DMS79 treated with DMSO at 0.1 percent for 48 hours (cell line): ENCODE data around the gene RNF130.
A peak's percentile ranks its signal among the peaks of the same experiment; 100 is the strongest.
"Not testable (repeated sequence)": the region's sequence is repeated elsewhere in the genome, so short reads cannot be mapped to it uniquely, and the experiment has no call there.

Experiments
- DNase-seq: peaks from one replicate; lab custom pipeline; 2025; lab: John Stamatoyannopoulos, UW

Gene RNF130

DNA sequence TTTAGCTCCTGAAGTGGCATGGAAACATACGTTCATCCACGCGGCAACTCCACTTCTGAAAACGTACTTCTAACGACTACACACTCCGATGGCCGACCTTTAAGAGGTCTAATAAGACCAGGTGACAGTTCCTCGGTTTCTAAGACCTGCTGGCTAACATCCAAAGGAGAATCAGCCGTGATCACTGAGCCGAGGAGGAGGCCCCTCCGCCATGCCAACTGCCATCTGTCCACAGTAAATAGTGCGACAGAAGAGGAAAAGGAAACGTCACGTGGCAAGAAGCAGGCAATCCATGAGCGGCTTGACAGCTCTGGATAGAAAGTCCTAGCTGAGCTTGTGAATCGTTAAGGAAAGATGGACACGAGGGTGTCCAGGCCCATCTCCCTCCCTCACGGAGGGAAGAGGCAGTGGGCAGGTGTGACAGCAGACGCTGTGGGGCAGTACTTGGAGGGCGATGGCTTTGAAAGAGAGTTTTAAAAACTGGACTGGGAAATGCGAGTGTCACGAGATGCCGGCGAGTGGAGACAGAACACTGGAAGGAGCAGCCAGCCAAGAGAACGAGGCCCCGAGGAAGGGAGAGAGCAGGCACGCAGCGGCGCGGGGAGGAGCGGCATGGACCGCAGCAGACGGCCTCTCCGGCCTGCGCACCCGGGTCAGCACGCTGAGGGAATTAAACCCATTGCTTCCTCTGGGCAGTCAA lies 97.2 kb downstream of the RNF130 start:
- DNase-seq, result peak; percentile 80

GRCh38 chr5:179973391-179973790 lies 98.2 kb downstream of the RNF130 start:
- no peak for DNase-seq

- DNase-seq, result no peak
These were observed 102.4 kb downstream of the RNF130 start for GRCh38 chr5:179969110-179969509.

- DNase-seq, result no peak
These were observed 104.1 kb downstream of the RNF130 start for GRCh38 chr5:179967489-179967888.

DNA sequence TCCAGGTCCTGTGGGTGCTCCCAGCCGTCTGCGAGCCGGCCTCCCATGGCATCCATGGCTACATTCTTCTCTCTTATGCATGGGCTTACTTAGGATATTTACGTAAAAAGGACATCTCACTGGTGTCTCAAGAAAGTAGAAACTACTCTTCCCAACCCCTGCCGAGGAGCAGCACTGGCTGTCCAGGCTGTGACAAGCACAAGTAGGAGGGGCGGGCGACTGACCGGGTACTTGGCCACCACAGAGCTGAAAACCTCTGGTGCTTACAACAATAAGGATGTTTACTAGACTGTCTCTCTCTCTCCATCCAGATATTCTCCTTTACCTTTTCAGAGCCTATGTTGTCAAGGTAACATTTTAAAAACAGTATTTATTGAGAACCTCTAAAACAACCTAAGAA lies 107.5 kb downstream of the RNF130 start:
- no peak for DNase-seq

- DNase-seq, result no peak
These were observed 108.2 kb downstream of the RNF130 start for GRCh38 chr5:179963375-179963774.

DNA sequence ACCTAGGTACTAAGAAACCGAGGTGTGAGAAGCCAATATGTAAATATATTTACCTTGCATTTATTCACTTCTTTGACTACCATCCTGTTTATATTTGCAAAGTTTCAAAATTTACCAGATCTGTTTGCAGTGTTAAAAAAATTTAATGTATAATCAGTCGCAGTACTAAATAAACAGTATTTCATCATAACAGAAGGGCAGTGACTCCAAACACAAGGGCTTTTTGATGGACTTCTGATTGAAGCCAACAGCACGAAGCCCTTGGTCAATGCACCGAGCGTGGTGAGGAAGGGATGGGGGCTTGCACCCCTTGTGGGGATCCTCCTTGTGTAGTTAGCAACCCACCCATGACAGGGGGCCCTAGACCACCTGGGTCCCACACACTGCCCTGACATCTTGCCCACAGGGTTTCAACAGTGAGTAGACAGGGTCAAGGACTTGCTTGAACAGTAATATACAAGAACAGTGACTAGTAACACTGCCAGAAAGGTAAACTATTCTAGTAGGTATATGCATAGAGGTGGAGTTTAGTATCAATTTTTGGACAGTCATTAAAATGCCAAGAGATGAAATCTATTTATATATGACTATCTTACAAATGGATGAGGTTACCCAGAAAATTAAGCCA lies 111.2 kb downstream of the RNF130 start:
- DNase-seq, result no peak

DNA sequence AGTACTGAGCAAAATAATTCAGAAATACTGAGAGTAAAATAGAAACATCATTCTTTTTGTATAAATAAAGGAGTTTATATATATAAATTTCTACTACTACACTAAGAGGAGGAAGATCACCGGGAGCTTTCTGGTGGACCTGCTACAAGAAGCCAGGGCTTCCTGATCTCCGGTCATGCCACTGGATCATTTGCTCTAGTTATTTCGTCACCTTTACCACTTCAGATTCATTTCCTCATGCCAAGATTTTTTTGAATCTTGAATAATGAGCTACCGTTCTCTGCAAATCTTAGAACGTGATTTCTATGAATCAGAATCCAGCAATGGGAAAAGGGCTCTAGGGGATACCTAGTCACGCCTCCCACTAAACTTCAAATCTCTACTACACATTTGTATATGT lies 111.9 kb downstream of the RNF130 start:
- DNase-seq, result no peak

DNA sequence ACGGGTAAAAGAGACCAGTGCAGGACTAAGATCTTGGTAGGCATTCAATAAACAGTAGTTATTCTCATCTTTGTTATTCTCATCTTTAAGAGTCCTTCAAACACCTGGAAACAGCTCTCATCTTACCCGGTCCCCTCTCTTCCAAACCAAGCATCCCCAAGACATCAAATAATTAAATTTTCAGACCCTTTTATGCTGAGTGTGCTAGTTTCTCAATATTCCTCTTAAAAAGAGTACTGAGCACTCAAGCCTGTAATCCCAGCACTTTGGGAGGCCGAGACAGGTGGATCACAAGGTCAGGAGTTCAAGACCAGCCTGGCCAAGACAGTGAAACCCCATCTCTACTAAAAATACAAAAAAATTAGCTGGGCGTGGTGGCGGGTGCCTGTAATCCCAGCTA lies 112.4 kb downstream of the RNF130 start:
- DNase-seq, result not testable (repeated sequence)

DNA sequence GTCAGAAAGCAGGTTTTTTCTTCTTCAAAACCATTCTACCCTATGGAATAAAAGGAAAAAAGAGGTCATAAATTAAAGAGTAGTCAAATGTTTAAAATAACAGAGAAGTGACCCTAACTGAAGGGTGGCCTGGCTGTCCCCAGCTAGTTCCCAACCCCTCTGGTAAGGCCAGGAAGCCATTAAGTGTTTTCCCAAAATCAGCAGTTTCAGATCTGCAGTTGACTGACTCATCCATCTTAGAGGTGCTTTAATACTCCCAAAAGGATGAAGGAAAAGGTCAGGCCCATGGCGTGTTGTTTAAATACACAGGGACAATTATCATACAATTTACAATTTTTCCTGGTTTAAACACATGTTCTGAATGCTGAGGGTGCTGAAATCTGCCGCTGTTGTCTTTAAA lies 115.9 kb downstream of the RNF130 start:
- DNase-seq, result no peak

- DNase-seq, result no peak
These were observed 116.5 kb downstream of the RNF130 start for GRCh38 chr5:179955062-179955461.

- DNase-seq, result no peak
These were observed 117.1 kb downstream of the RNF130 start for GRCh38 chr5:179954434-179954833.

DNA sequence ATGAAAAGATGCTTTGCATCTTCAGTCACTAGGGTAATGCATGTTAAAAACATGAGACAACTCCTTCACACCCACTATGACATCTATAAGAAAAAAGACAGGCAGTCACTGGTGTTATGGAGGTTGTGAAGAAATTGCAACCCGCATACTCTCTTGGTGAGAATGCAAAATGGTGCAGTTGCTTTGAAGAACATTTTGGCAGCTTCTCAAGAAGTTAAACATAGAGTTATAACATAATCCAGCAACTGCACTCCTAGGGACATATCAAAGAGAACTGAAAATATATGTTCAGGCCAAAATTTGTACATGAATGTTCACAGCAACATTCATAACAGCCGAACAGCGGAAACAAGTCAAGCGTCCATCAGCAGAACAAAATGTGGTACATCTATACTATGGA lies 117.6 kb downstream of the RNF130 start:
- no peak for DNase-seq

- no peak for DNase-seq
These were observed 134.4 kb downstream of the RNF130 start for GRCh38 chr5:179936976-179937681.

DNA sequence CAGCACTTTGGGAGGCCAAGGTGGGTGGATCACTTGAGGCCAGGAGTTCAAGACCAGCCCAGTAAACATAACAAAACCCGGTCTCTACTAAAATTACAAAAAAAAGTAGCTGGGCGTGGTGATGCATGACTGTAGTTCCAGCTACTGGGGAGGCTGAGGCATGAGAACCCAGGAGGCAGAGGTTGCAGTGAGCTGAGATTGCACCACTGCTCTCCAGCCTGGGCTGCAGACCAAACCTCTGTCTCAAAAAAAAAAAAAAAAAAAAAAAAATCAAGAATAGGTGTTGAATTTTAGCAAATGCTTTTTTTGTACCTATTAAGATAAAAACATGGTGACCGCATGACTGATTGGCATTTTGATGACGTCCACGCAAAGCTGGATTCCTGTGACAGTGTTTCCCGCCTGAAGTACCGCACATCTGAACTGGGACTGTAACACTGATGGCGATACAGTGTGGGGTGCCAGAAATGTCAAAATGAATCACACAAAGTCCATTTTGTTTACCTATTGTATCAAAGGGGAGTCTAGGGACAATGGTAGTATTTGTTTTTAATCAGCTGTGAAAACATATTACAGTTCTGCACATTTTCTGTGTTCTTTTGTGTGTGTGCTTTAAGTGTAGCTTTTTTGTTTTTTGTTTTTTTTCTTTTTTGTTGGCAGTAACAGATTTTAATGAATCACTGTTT lies 140.6 kb downstream of the RNF130 start:
- DNase-seq, result no peak

DNA sequence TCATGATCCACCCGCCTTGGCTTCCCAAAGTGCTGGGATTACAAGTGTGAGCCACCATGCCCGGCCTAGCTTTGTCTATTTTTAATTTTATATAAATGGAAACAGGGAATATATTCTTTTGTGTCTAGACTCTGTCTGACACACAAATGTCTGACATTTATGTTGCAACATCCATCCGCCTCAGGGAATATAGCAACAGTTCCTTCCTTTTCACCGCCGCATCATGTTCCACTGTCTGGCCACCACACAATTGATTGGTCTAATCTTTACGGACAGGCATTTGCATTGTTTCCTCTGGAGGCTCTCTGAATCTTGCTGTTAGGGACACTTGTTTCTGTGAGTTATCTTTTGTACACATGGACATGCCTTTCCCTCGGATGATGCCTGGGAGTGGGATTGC lies 143.7 kb downstream of the RNF130 start:
- DNase-seq, result no peak

DNA sequence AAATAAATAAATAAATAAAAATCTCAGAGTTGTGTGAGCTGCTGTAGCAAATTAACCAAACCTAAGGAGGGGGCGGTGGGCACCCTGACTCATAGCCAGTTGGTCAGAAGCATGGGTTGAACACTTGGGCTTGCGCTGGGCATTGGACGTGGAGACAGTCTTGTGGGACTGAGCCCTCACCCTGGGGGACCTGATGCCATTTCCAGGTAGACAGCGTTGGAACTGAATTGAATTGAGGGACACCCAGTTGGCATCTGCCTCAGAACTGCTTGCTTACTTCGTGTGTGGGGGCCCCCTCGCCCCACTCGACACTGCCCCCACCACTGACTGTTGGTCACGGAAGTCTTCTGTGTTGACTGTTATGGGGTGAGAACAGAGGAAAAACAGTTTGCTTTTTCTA lies 144.9 kb downstream of the RNF130 start:
- DNase-seq, result no peak

GRCh38 chr5:179923436-179923835 lies 148.1 kb downstream of the RNF130 start:
- DNase-seq, result no peak

DNA sequence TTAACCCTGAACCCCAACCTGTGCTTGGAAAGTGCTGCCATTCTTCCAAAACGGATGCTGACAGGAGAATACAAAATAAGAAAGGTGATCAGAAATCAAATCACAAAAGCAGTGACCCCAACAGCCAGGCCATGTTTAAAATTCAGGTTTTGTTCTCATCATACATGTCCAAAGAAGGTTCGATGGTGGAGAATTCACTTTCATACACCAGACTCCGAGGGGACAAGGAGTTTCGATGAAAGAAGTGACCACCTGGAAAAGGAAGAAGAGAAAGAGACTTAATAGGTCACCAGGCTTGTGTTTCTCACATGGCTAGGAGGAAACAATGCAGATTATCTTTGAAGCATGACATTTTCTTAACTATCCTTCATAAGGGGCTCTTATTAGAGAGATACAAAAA lies 151.4 kb downstream of the RNF130 start:
- DNase-seq, result no peak

- DNase-seq, result no peak
These were observed 152.0 kb downstream of the RNF130 start for GRCh38 chr5:179919487-179920060.

- no peak for DNase-seq
These were observed 152.6 kb downstream of the RNF130 start for GRCh38 chr5:179918742-179919486.

- DNase-seq, result no peak
These were observed 155.0 kb downstream of the RNF130 start for GRCh38 chr5:179916523-179916922.
